Measurements from ENCODE around the gene PLCL1.

The PLCL1 gene

DNA sequence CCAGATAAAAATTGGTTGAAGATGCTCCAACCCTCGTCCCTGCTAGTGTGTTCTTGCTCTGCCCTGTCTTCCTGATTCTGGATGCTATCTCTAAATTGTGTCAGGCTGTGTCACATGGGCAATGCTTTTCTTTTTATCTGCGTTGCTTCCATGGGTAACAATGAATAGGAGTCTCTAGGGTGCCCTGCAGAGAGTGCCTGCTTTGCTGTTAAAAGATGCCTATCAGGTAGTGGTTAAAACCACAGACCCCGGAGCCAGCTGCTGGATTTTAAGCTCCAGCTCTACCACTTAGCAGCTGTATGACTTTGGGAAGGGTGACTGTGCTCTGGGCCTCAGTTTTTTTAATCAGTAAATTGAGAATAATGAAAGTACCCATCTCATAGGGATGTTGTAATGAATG, 340.3 kb downstream of the PLCL1 start:
- ATAC-seq (replicated peaks) (no peak), DNase-seq (no peak)
- no peak overlapping the region for H3K4me3 Mint-ChIP-seq
- H3K36me3 Mint-ChIP-seq (ENCODE audit: insufficient read depth): no peaks in the 10 kb centered on the region
- H3K27ac Mint-ChIP-seq: no peak overlapping the region
- peaks cover 0 to 3% of the 10 kb centered on the region in 2 donors for H3K4me1 Mint-ChIP-seq (ENCODE audit: low read depth in 2 of 2)
- no peaks in the 10 kb centered on the region for H3K9me3 Mint-ChIP-seq
- no peaks in the 10 kb centered on the region for H3K27me3 Mint-ChIP-seq

DNA sequence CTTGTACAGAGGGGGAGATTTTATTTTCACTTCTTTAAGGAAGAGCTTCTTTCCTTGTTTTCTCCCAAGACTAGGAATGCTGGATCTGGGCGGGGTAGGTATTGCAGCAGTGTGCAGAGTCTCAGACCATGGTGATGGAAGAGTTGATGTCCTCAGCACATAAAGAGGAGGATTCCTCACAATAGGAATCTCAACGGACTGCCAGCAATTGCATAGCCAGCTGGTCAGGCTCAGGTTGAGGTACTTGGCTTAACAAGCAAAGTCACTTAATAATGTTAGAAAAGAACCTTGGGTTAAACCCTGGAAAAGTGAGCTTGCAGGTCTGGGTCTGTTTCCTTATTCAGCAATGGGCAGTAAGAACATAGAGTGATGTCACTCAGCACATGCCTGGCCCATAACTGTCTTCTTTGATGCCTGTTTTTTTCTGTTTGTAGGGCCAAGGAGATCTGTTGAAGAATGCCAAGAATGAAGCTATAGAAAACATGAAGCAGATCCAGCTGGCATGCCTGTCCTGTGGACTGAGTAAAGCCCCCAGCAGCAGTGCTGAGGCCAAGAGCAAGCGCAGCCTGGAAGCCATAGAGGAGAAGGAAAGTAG, 342.1 kb downstream of the PLCL1 start:
- Mint-ChIP-seq H3K4me1 (ENCODE audit: low read depth in 2 of 2) (peaks cover 0 to 3% of the 10 kb centered on the region in 2 donors), H3K27me3 (no peaks in the 10 kb centered on the region), H3K9me3 (no peaks in the 10 kb centered on the region), H3K27ac (no peak overlapping the region), H3K4me3 (no peak overlapping the region), H3K36me3 (ENCODE audit: insufficient read depth) (no peaks in the 10 kb centered on the region)
- DNase-seq: no peak
- ATAC-seq (replicated peaks): no peak

DNA sequence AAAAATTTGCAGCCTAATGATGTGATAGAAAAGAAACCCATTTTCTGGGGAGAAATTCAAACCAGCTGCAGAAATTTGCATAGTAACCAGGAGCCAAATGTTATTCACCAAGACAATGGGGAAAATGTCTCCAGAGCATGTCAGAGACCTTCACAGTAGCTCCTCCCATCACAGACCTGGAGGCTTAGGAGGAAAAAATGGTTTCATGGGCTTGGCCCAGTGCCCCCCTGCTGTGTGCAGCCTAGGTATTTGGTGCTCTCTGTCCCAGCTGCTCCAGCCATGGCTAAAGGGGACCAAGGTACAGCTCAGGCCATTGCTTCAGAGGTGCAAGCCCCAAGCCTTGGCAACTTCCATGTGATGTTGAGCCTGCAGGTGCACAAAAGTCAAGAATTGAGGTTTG, 352.9 kb downstream of the PLCL1 start:
- Mint-ChIP-seq H3K27me3 (no peaks in the 10 kb centered on the region), H3K4me3 (no peak overlapping the region), H3K36me3 (ENCODE audit: insufficient read depth) (no peaks in the 10 kb centered on the region), H3K27ac (no peak overlapping the region), H3K9me3 (peaks cover 2 to 9% of the 10 kb centered on the region in 2 donors), H3K4me1 (ENCODE audit: low read depth in 2 of 2) (no peaks in the 10 kb centered on the region)
- DNase-seq (no peak), ATAC-seq (replicated peaks) (no peak)

GRCh38 chr2:198161151-198161550, 356.8 kb downstream of the PLCL1 start:
- no peaks in the 10 kb centered on the region for H3K36me3 Mint-ChIP-seq (ENCODE audit: insufficient read depth)
- DNase-seq (no peak), ATAC-seq (replicated peaks) (no peak)
- H3K4me1 Mint-ChIP-seq (ENCODE audit: low read depth in 2 of 2): no peaks in the 10 kb centered on the region
- H3K27me3 Mint-ChIP-seq: peaks cover 0 to 4% of the 10 kb centered on the region in 2 donors
- H3K4me3 Mint-ChIP-seq: no peak overlapping the region
- peaks cover 2 to 9% of the 10 kb centered on the region in 2 donors for H3K9me3 Mint-ChIP-seq
- H3K27ac Mint-ChIP-seq: no peak overlapping the region

DNA sequence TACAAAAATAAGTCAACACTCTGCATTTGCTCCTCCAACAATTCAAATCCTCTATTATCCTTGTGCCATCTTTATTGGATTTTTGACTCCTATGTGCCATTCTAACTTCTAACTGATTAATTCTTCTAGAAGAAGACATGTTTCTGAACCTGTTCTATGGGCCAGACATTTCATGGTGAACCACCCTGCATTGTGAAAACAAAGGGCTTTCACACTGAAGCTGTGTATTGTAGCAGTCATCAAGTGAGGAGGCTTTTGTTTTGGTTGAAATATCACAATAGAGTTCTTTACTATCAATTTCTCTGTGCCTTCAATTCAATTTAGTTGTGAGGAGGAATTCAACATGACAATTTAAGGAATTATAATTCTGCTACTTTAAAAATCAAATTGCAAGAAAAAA, 357.9 kb downstream of the PLCL1 start:
- DNase-seq (no peak), ATAC-seq (replicated peaks) (no peak)
- Mint-ChIP-seq H3K9me3 (peaks cover 0 to under 1% of the 10 kb centered on the region in 2 donors), H3K4me3 (no peak overlapping the region), H3K4me1 (ENCODE audit: low read depth in 2 of 2) (no peaks in the 10 kb centered on the region), H3K27me3 (peaks cover 0 to 4% of the 10 kb centered on the region in 2 donors), H3K36me3 (ENCODE audit: insufficient read depth) (no peaks in the 10 kb centered on the region), H3K27ac (no peak overlapping the region)

DNA sequence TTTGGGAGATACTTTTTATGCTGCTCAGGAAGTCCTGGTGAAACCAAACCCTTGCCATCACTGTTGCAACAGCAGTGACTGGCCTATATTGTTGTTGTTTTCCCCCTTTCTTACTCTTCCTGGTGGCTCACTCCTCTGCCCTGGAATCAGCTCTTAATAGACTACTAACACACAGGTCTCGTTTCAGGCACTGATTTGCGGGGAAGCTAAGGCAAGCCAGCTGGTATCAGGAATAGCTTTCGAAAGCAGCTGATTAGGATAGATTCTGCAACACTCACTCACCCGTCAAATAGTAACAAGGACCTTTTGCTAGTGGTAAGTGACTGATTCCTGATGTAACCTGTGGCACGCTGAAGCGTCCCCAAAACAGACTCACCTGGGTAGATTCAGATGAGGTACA, 360.4 kb downstream of the PLCL1 start:
- no peaks in the 10 kb centered on the region for H3K4me1 Mint-ChIP-seq (ENCODE audit: low read depth in 2 of 2)

DNA sequence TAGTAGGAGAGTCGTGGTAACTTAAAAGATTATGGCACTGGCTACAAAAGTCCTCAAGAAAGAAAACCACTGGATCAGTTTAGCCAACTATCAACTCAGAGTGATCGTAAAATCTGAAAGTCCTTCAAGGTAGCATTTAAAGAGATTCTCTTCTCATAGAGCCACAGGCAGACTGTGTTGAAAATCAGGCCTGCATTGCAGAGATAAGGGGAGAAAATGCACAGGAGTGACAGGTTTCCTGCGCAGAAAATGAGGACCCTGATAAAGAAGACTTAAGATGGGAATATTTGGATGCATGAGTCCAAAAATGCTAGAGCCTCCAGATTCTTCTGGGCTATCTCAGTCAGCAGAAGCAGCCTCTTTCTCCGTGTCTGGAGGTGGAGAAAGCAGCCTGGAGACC, 360.9 kb downstream of the PLCL1 start:
- Mint-ChIP-seq H3K27ac (no peak overlapping the region), H3K9me3 (peaks cover 0 to 2% of the 10 kb centered on the region in 2 donors), H3K36me3 (ENCODE audit: insufficient read depth) (no peaks in the 10 kb centered on the region), H3K27me3 (peaks cover 0 to 4% of the 10 kb centered on the region in 2 donors), H3K4me3 (no peak overlapping the region), H3K4me1 (ENCODE audit: low read depth in 2 of 2) (no peaks in the 10 kb centered on the region)
- DNase-seq (no peak), ATAC-seq (replicated peaks) (no peak)

More for the DNA sequence above, 360.4 kb downstream of the PLCL1 start:
- Mint-ChIP-seq H3K4me3 (no peak overlapping the region), H3K27me3 (peaks cover 0 to 4% of the 10 kb centered on the region in 2 donors), H3K9me3 (peaks cover 0 to 2% of the 10 kb centered on the region in 2 donors), H3K27ac (no peak overlapping the region), H3K36me3 (ENCODE audit: insufficient read depth) (no peaks in the 10 kb centered on the region)
- ATAC-seq (replicated peaks) (no peak), DNase-seq (no peak)

- Mint-ChIP-seq H3K4me1 (ENCODE audit: low read depth in 2 of 2) (no peaks in the 10 kb centered on the region), H3K36me3 (ENCODE audit: insufficient read depth) (no peaks in the 10 kb centered on the region), H3K27me3 (peaks cover 0 to 4% of the 10 kb centered on the region in 2 donors), H3K9me3 (peaks cover 0 to 2% of the 10 kb centered on the region in 2 donors), H3K27ac (no peak overlapping the region), H3K4me3 (no peak overlapping the region)
- DNase-seq (no peak), ATAC-seq (replicated peaks) (no peak)
These were observed 363.0 kb downstream of the PLCL1 start for GRCh38 chr2:198167346-198167745.

- DNase-seq: no peak
- Mint-ChIP-seq H3K27me3 (peaks cover 4 to 8% of the 10 kb centered on the region in 2 donors), H3K9me3 (peaks cover 0 to 2% of the 10 kb centered on the region in 2 donors), H3K4me1 (ENCODE audit: low read depth in 2 of 2) (no peaks in the 10 kb centered on the region), H3K4me3 (no peak overlapping the region), H3K36me3 (ENCODE audit: insufficient read depth) (no peaks in the 10 kb centered on the region), H3K27ac (no peak overlapping the region)
- ATAC-seq (replicated peaks): no peak
These were observed 364.3 kb downstream of the PLCL1 start for GRCh38 chr2:198168651-198169050.

- Mint-ChIP-seq H3K27me3 (peaks cover 0 to 8% of the 10 kb centered on the region in 2 donors), H3K27ac (no peak overlapping the region), H3K4me3 (no peak overlapping the region), H3K9me3 (peaks cover 4% of the 10 kb centered on the region in 2 donors), H3K4me1 (ENCODE audit: low read depth in 2 of 2) (no peaks in the 10 kb centered on the region), H3K36me3 (ENCODE audit: insufficient read depth) (no peaks in the 10 kb centered on the region)
- ATAC-seq (replicated peaks): no peak
- no peak for DNase-seq
These were observed 368.8 kb downstream of the PLCL1 start for GRCh38 chr2:198173242-198173641.

- Mint-ChIP-seq H3K27ac (no peak overlapping the region), H3K36me3 (ENCODE audit: insufficient read depth) (no peaks in the 10 kb centered on the region), H3K4me3 (no peak overlapping the region), H3K9me3 (peaks cover 4 to 7% of the 10 kb centered on the region in 2 donors), H3K27me3 (peaks cover 0 to 8% of the 10 kb centered on the region in 2 donors), H3K4me1 (ENCODE audit: low read depth in 2 of 2) (no peaks in the 10 kb centered on the region)
- DNase-seq (no peak), ATAC-seq (replicated peaks) (no peak)
These were observed 369.5 kb downstream of the PLCL1 start for GRCh38 chr2:198173864-198174263.

GRCh38 chr2:198175271-198175670, 370.9 kb downstream of the PLCL1 start:
- H3K27ac Mint-ChIP-seq: no peak overlapping the region
- no peak overlapping the region for H3K4me3 Mint-ChIP-seq

DNA sequence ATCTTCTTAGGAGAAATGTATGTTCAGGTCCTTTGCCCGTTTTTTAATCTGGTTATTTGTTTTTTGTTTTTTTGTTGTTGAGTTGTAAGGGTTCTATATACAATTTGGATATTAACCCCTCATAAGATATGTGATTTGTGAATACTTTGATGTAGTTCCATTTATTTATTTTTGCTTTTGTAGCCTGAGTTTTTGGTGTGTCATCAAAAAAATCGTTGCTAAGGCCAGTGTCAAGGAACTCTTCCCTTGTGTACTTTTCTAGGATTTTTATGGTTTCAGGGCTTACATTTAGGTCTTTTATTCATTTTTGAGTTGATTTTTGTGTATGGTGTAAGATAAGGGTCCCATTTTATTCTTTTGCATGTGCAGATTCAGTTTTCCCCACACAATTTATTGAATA, 372.6 kb downstream of the PLCL1 start:
- H3K27me3 Mint-ChIP-seq: peaks cover 0 to 8% of the 10 kb centered on the region in 2 donors
- DNase-seq (no peak), ATAC-seq (replicated peaks) (no peak)
- H3K36me3 Mint-ChIP-seq (ENCODE audit: insufficient read depth): no peaks in the 10 kb centered on the region
- H3K27ac Mint-ChIP-seq: no peak overlapping the region
- H3K4me1 Mint-ChIP-seq (ENCODE audit: low read depth in 2 of 2): no peaks in the 10 kb centered on the region
- peaks cover 7% of the 10 kb centered on the region in 2 donors for H3K9me3 Mint-ChIP-seq
- no peak overlapping the region for H3K4me3 Mint-ChIP-seq

More at GRCh38 chr2:198175271-198175670, 370.9 kb downstream of the PLCL1 start:
- no peaks in the 10 kb centered on the region for H3K36me3 Mint-ChIP-seq (ENCODE audit: insufficient read depth)
- ATAC-seq (replicated peaks) (no peak), DNase-seq (no peak)
- peaks cover 0 to 8% of the 10 kb centered on the region in 2 donors for H3K27me3 Mint-ChIP-seq
- H3K4me1 Mint-ChIP-seq (ENCODE audit: low read depth in 2 of 2): no peaks in the 10 kb centered on the region
- H3K9me3 Mint-ChIP-seq: peaks cover 4 to 7% of the 10 kb centered on the region in 2 donors

GRCh38 chr2:198178766-198179165, 374.4 kb downstream of the PLCL1 start:
- Mint-ChIP-seq H3K27me3 (no peaks in the 10 kb centered on the region), H3K4me1 (ENCODE audit: low read depth in 2 of 2) (no peaks in the 10 kb centered on the region), H3K27ac (no peak overlapping the region), H3K9me3 (peaks cover 7% of the 10 kb centered on the region in 2 donors), H3K36me3 (ENCODE audit: insufficient read depth) (no peaks in the 10 kb centered on the region), H3K4me3 (no peak overlapping the region)
- ATAC-seq (replicated peaks): no peak
- DNase-seq: no peak

All from effector memory CD8-positive, alpha-beta T cell (primary cell).